Measurements from ENCODE around the gene SURF4.

- no peak for TF ChIP-seq CTCF (IDR thresholded peaks at IDR 0.05; ENCODE audit: insufficient read depth, low read length)
- peak; percentile 81 for TF ChIP-seq POLR2AphosphoS5 (IDR thresholded peaks at IDR 0.05; ENCODE audit: low read depth)
Measured at GRCh38 chr9:133354766-133355165, 21.1 kb downstream of the SURF4 start.

All from HL-60 (cell line).